Smooth muscle cell (in vitro differentiated cells): Measurements from ENCODE around the gene PFKFB4. TPM values are rescaled to one million over a fixed set of nuclear protein-coding genes. Genes with fewer than 3 reads are reported as not detected.

ENCODE experiments used
- DNase-seq: peaks from one replicate; lab custom pipeline; 2025; ENCODE audit not compliant: unreplicated experiment; lab: John Stamatoyannopoulos, UW
- H2AFZ ChIP-seq: fragments of 200-600 bp; sonication (generic); 2 replicates; pipeline ENCODE4 v1.6.0; 2016; ENCODE audit warnings: antibody characterized with exemption, low read depth, mild to moderate bottlenecking
- H3F3A ChIP-seq: fragments of 200-600 bp; sonication (generic); 2 replicates; pipeline ENCODE4 v1.6.0; 2017; ENCODE audit warnings: antibody characterized with exemption, low read depth
- H3K27ac ChIP-seq: fragments of 200-600 bp; sonication (generic); 2 replicates; pipeline ENCODE4 v1.5.1; 2016; ENCODE audit warnings: low read depth, mild to moderate bottlenecking
- H3K27me3 ChIP-seq: fragments of 200-600 bp; sonication (generic); 2 replicates; pipeline ENCODE4 v1.6.1; 2016; ENCODE audit warnings: low read depth, mild to moderate bottlenecking
- H3K36me3 ChIP-seq: fragments of 200-600 bp; sonication (generic); 2 replicates; pipeline ENCODE4 v1.5.1; 2016; ENCODE audit warnings: low read depth
- H3K4me1 ChIP-seq: fragments of 200-600 bp; sonication (generic); 2 replicates; pipeline ENCODE4 v1.5.1; 2016; ENCODE audit warnings: low read depth
- H3K4me2 ChIP-seq: fragments of 200-600 bp; sonication (generic); 2 replicates; pipeline ENCODE4 v1.6.0; 2016; ENCODE audit warnings: mild to moderate bottlenecking
- H3K4me3 ChIP-seq: fragments of 200-600 bp; sonication (generic); 2 replicates; pipeline ENCODE4 v1.5.1; 2016; ENCODE audit warnings: mild to moderate bottlenecking
- H3K79me2 ChIP-seq: fragments of 200-600 bp; sonication (generic); 2 replicates; pipeline ENCODE4 v1.6.0; 2016; ENCODE audit warnings: low read depth, mild to moderate bottlenecking
- H3K9ac ChIP-seq: fragments of 200-600 bp; sonication (generic); 2 replicates; pipeline ENCODE4 v1.6.0; 2016; ENCODE audit warnings: low read depth
- H3K9me3 ChIP-seq: fragments of 200-600 bp; sonication (generic); replicated peaks from 2 replicates; pipeline ENCODE4 v1.5.1; 2016; ENCODE audit warnings: low read depth
- H4K20me1 ChIP-seq: fragments of 200-600 bp; sonication (generic); 2 replicates; pipeline ENCODE4 v1.6.0; 2016; ENCODE audit warnings: low read depth
- WGBS: methylation state at CpG from one replicate; pipeline ENCODE4 v1.1.7; 2016; ENCODE audit warnings: low lambda C conversion rate; 5-methylcytosine and 5-hydroxymethylcytosine counted together
- polyA plus RNA-seq: library from polyadenylated mRNA; unstranded; fragments of >200 nt; fragmentation: Nextera tagmentation; extraction: Ambion mirVana; gene quantifications from 2 replicates; pipeline ENCODE4 v1.2.1, GENCODE V29; 2016
- total RNA-seq: library from RNA; depleted of rRNA; stranded (reverse); fragments of >200 nt; gene quantifications from 2 replicates; pipeline ENCODE4 v1.2.3, GENCODE V29; 2014
- TF ChIP-seq, protein P1 (sequence below): fragments of 200-600 bp; sonication (generic); IDR thresholded peaks from 2 replicates; pipeline ENCODE4 v1.5.1; 2017; ENCODE audit warnings: borderline replicate concordance, mild to moderate bottlenecking, antibody characterized with exemption; ENCODE audit not compliant: insufficient read depth, poor library complexity, severe bottlenecking

The PFKFB4 gene
- total and polyA plus RNA-seq, 2 experiments from 2014 or later, result 37.4 to 48.8 TPM

GRCh38 chr3:48548126-48548525 is 8.5 kb downstream of the PFKFB4 start:
- no peak overlapping the region for H3K4me3 ChIP-seq
- peaks cover 16% of the 10 kb centered on the region for H3K79me2 ChIP-seq
- no peaks in the 10 kb centered on the region for H3K4me1 ChIP-seq
- peaks cover 99% of the 10 kb centered on the region for H4K20me1 ChIP-seq
- no peak overlapping the region for H3K9ac ChIP-seq
- H3K27ac ChIP-seq, result no peak overlapping the region
- H3F3A ChIP-seq, result no peaks in the 10 kb centered on the region
- no peak for DNase-seq
- H2AFZ ChIP-seq, result no peak overlapping the region
- H3K4me2 ChIP-seq, result no peak overlapping the region
- TF ChIP-seq, protein P1, sequence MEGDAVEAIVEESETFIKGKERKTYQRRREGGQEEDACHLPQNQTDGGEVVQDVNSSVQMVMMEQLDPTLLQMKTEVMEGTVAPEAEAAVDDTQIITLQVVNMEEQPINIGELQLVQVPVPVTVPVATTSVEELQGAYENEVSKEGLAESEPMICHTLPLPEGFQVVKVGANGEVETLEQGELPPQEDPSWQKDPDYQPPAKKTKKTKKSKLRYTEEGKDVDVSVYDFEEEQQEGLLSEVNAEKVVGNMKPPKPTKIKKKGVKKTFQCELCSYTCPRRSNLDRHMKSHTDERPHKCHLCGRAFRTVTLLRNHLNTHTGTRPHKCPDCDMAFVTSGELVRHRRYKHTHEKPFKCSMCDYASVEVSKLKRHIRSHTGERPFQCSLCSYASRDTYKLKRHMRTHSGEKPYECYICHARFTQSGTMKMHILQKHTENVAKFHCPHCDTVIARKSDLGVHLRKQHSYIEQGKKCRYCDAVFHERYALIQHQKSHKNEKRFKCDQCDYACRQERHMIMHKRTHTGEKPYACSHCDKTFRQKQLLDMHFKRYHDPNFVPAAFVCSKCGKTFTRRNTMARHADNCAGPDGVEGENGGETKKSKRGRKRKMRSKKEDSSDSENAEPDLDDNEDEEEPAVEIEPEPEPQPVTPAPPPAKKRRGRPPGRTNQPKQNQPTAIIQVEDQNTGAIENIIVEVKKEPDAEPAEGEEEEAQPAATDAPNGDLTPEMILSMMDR, result no peak
- H3K27me3 ChIP-seq, result no peaks in the 10 kb centered on the region
- H3K36me3 ChIP-seq, result peaks cover 13% of the 10 kb centered on the region
- no peaks in the 10 kb centered on the region for H3K9me3 ChIP-seq
- WGBS, result 95% methylated on average over 5 of the region's 5 CpGs

- peaks cover 97% of the 10 kb centered on the region for H4K20me1 ChIP-seq
- H3K4me2 ChIP-seq, result no peak overlapping the region
- H3K27me3 ChIP-seq, result no peaks in the 10 kb centered on the region
- H3F3A ChIP-seq, result no peaks in the 10 kb centered on the region
- H3K79me2 ChIP-seq, result no peaks in the 10 kb centered on the region
- peaks cover 13% of the 10 kb centered on the region for H3K36me3 ChIP-seq
- H3K27ac ChIP-seq, result no peak overlapping the region
- DNase-seq, result no peak
- WGBS, result 95% methylated on average over 4 of the region's 4 CpGs
- no peaks in the 10 kb centered on the region for H3K9me3 ChIP-seq
- H2AFZ ChIP-seq, result no peak overlapping the region
- no peak overlapping the region for H3K4me3 ChIP-seq
- H3K9ac ChIP-seq, result no peak overlapping the region
- no peaks in the 10 kb centered on the region for H3K4me1 ChIP-seq
- TF ChIP-seq, protein P1, result no peak
Measured at GRCh38 chr3:48546203-48546829, 10.3 kb downstream of the PFKFB4 start.

DNA sequence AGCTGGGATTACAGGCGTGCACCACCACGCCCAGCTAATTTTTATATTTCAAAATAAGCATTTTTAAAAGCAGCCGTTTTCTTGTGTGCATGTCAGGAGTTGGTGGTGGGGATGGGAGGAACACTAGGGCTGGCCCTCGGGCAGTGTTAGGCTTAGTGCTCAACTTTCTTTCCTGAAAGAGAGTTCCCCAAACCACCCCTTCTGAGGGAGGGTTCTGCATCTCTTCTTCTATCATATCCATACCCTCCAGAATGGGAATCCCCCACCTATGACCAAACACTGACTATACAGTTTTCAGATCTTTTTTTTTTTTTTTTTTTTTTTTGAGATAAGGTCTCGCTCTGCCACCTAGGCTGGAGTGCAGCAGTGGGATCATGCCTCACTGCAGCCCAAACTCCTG is 12.5 kb downstream of the PFKFB4 start:
- no peaks in the 10 kb centered on the region for H3K27me3 ChIP-seq
- H3K4me1 ChIP-seq, result no peaks in the 10 kb centered on the region
- DNase-seq, result no peak
- no peak overlapping the region for H2AFZ ChIP-seq
- peaks cover 97% of the 10 kb centered on the region for H4K20me1 ChIP-seq
- no peak overlapping the region for H3K27ac ChIP-seq
- no peaks in the 10 kb centered on the region for H3F3A ChIP-seq
- H3K9me3 ChIP-seq, result no peaks in the 10 kb centered on the region
- H3K4me3 ChIP-seq, result no peak overlapping the region
- 93% methylated on average over 5 of the region's 5 CpGs for WGBS
- no peak overlapping the region for H3K4me2 ChIP-seq
- TF ChIP-seq, protein P1, result no peak
- no peaks in the 10 kb centered on the region for H3K79me2 ChIP-seq
- H3K36me3 ChIP-seq, result peaks cover 13% of the 10 kb centered on the region
- H3K9ac ChIP-seq, result no peak overlapping the region

DNA sequence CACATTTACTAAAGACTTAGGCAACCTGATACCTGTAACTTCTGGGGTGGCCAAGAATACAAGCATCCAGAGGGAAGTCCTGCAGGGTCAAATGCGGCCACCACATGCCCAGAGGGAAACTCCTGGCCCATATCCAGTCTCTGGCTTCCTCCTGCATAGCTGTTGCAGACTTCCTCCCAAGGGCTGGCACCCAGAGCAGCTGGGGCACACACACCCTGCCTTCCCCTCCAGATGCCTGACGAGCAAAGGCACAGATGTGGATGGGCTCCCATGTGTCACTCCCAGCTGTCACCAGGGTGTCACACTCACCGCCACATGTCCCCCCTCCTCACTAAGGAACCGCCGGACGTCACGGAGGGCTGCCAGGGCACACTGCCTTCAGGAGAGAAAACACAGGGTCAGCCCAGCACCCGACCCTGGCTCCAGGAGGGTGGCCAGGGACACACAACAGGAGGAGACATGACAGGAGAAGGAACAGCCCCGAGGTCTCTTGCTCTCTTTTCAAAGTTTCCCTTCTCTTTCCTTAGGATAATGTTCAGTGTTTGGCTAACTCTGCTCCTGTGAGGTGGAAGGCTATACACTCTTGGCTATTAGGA is 13.2 kb downstream of the PFKFB4 start:
- peaks cover 97% of the 10 kb centered on the region for H4K20me1 ChIP-seq
- no peak overlapping the region for H3K4me2 ChIP-seq
- H3K9me3 ChIP-seq, result no peaks in the 10 kb centered on the region
- H3K4me3 ChIP-seq, result no peak overlapping the region
- no peak overlapping the region for H3K9ac ChIP-seq
- H3K36me3 ChIP-seq, result peaks cover 13% of the 10 kb centered on the region
- no peaks in the 10 kb centered on the region for H3K4me1 ChIP-seq
- H3K79me2 ChIP-seq, result no peaks in the 10 kb centered on the region
- no peak overlapping the region for H3K27ac ChIP-seq
- no peaks in the 10 kb centered on the region for H3F3A ChIP-seq
- 96% methylated on average over 9 of the region's 9 CpGs for WGBS
- DNase-seq, result no peak
- TF ChIP-seq, protein P1, result no peak
- no peaks in the 10 kb centered on the region for H3K27me3 ChIP-seq
- no peak overlapping the region for H2AFZ ChIP-seq
